Epithelial cell of esophagus (primary cell): ENCODE results near the gene LYSET.

ENCODE experiments used
- DNase-seq: peaks from one replicate; pipeline ENCODE4 v3.0.0; 2010; ENCODE audit warnings: low read depth
- H3K4me3 ChIP-seq: 2 replicates; pipeline ENCODE4 v1.5.1; 2011; ENCODE audit warnings: mild to moderate bottlenecking, low read length, control low read depth
- TF ChIP-seq, protein P1 (sequence below): IDR thresholded peaks from 2 replicates; pipeline ENCODE4 v1.5.1; 2011; ENCODE audit warnings: low read depth, mild to moderate bottlenecking, low read length, control low read depth, inconsistent platforms; ENCODE audit not compliant: insufficient read depth; ENCODE audit errors: missing control alignments

The LYSET gene

GRCh38 chr14:93199031-93199430, 13.9 kb downstream of the LYSET start:
- no peak for DNase-seq
- no peak overlapping the region for H3K4me3 ChIP-seq
- TF ChIP-seq, protein P1, sequence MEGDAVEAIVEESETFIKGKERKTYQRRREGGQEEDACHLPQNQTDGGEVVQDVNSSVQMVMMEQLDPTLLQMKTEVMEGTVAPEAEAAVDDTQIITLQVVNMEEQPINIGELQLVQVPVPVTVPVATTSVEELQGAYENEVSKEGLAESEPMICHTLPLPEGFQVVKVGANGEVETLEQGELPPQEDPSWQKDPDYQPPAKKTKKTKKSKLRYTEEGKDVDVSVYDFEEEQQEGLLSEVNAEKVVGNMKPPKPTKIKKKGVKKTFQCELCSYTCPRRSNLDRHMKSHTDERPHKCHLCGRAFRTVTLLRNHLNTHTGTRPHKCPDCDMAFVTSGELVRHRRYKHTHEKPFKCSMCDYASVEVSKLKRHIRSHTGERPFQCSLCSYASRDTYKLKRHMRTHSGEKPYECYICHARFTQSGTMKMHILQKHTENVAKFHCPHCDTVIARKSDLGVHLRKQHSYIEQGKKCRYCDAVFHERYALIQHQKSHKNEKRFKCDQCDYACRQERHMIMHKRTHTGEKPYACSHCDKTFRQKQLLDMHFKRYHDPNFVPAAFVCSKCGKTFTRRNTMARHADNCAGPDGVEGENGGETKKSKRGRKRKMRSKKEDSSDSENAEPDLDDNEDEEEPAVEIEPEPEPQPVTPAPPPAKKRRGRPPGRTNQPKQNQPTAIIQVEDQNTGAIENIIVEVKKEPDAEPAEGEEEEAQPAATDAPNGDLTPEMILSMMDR = no peak

DNA sequence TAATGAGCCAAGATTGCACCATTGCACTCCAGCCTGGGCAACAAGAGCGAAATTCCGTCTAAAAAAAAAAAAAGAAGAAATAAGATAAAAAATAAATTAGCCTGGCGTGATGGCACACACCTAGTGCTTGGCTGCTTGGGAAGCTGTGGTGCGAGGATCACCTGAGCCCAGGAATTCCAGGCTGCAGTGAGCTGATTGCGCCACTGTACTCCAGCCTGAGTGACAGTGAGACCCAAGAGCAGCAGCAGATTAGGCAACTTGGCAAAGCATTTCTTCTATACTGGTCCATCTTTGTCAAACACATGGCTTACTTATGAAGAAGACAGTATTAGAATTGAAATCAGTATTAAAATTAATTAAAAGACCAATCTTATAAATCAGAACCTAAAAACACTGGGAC, 15.4 kb downstream of the LYSET start:
- H3K4me3 ChIP-seq = no peak overlapping the region
- TF ChIP-seq, protein P1 = no peak
- peak; percentile 9 for DNase-seq

DNA sequence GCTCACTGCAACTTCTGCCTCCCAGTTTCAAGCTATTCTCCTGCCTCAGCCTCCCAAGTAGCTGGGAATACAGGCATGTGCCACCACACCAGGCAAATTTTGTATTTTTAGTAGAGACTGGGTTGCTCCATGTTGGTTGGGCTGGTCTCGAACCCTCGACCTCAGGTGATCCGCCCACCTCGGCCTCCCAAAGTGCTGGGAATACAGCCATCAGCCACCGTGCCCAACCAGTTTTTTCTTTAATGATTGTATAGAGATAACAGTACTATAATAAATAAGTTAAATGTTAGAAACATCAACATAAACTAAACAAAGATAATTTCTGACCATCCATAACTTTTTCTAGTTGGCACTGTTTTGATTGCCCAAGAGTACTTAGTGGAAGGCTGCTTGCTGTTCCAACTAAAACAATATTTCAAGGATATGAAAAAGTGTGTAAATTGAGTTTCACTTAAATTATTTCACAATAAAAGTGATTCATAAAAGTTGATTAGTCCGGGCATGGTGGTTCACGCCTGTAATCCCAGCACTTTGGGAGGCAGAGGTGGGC, 16.1 kb downstream of the LYSET start:
- peak; percentile 23 for DNase-seq
- TF ChIP-seq, protein P1 = no peak
- H3K4me3 ChIP-seq = no peak overlapping the region

GRCh38 chr14:93206793-93207467, 21.8 kb downstream of the LYSET start, which contains the start of the genes GON7 and UBR7:
Gene GON7, minus strand, starts transcription at chr14:93207065. Its CDS starts 28 bp downstream, at chr14:93207037.
Gene UBR7, plus strand, starts transcription at chr14:93207256. Its CDS starts 36 bp downstream, at chr14:93207292.
- TF ChIP-seq, protein P1 = peak; percentile 31
- peak; percentile 99 for DNase-seq
- H3K4me3 ChIP-seq = peak within 1 kb of the TSS; percentile 91

DNA sequence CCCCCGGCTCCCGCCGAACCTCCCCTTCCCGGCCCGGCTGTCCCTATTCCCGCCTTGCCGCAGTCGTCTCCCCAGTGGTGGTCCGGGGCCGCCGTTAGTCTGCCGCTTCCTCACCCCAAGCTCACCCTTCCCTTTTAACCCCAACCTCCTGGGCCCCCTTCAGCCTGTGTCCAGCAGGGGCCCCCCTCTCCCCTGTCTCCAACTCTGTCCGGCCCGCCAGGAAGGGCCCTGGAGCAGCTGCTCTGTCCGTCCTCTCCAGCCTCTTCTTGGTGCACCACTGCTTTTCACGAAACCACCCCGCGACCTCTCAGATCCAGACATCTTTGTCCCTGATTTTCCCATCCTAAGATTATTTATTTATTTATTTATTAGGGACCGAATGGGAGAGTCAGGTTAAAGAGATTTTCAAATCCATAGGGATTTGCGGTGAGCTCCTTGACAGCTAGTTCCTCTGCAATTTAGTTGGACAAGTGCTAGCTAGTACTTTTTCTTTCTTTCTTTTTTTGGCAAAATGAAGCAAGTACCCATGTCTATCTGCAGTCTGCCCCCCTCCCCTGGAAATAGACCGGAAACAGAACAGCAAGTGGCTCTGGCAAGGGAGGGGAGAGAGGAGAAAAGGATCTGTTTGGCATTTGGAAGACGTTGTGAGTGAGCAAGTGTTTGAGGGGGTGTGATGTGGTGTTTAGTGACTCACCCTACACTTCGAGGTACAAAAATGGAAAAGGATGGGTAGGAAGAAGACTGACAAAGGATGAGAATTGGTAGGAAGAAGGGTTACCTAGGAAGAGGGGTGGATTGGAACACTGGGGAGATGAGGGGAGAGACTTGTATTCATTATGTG, 22.6 kb downstream of the LYSET start:
- TF ChIP-seq, protein P1 = peak; percentile 8
- H3K4me3 ChIP-seq = peak overlapping the region; percentile 91
- peak; percentile 55 for DNase-seq

GRCh38 chr14:93212432-93212831, 27.3 kb downstream of the LYSET start:
- no peak for DNase-seq

More at GRCh38 chr14:93212432-93212831, 27.3 kb downstream of the LYSET start:
- TF ChIP-seq, protein P1 = no peak
- no peak overlapping the region for H3K4me3 ChIP-seq
